ENCODE measurements around the gene DYNLRB1. TPM values are rescaled to one million over a fixed set of nuclear protein-coding genes. Genes with fewer than 3 reads are reported as not detected.

DYNLRB1 gene
- total and polyA plus RNA-seq, 2 donors (not counting 3 experiments of a cell fraction or from before 2014, with no cell fraction given) = 142 to 245 TPM

GRCh38 chr20:34574861-34575260 lies 58.6 kb downstream of the DYNLRB1 start:
- no peak overlapping the region for H3K9ac ChIP-seq (replicated peaks; ENCODE audit: extremely low read depth, insufficient read depth, low read length)
- no peaks in the 10 kb centered on the region for H3K79me2 ChIP-seq (ENCODE audit: control insufficient read depth, insufficient read depth, low read length)
- ChIA-PET POLR2A (no interaction called here), CTCF (interaction anchor here (6.1 kb wide), 1 partner anchor 195 kb away, joined by 92 read pairs; no protein-coding TSS in a partner anchor)
- H3K4me3 ChIP-seq (replicated peaks in 1 of 3; ENCODE audit: insufficient read depth in 1 of 3, low read depth in 1 of 3, low read length in 3 of 3) = no peak overlapping the region
- no peaks in the 10 kb centered on the region for H3K9me3 ChIP-seq (replicated peaks; ENCODE audit: control insufficient read depth, insufficient read depth, low read length)
- H3K9me1 ChIP-seq (replicated peaks; ENCODE audit: control insufficient read depth, extremely low read depth, insufficient read depth, low read length) = no peaks in the 10 kb centered on the region
- no peak overlapping the region for H3K4me2 ChIP-seq (ENCODE audit: insufficient read depth, low read length)
- FAIRE-seq = no peak
- no peaks in the 10 kb centered on the region for H3K36me3 ChIP-seq (ENCODE audit: control insufficient read depth in 2 of 2, extremely low read depth in 1 of 2, insufficient read depth in 2 of 2, low read length in 2 of 2)
- TF ChIP-seq MYC (IDR thresholded peaks at IDR 0.05; ENCODE audit: low read depth, low read length) (no peak), JUN (IDR thresholded peaks at IDR 0.05; ENCODE audit: borderline replicate concordance, insufficient read depth, insufficient read length, low read depth) (no peak), MAX (IDR thresholded peaks at IDR 0.05; ENCODE audit: insufficient read depth, insufficient read length) (no peak), POLR2AphosphoS5 (IDR thresholded peaks at IDR 0.05; ENCODE audit: insufficient read depth, low read depth, low read length) (no peak), GATA2 (IDR thresholded peaks at IDR 0.05; ENCODE audit: insufficient read depth, insufficient read length, low read depth, low read length) (no peak)
- intact Hi-C loops (cut with micrococcal nuclease) (no loop called here), dilution Hi-C loops (cut with MboI; ENCODE audit: extremely low pct_ligation_motif_present, low sequenced_read_pairs) (no loop called here)
- no TSS peak for BruUV-seq (replicated peaks)
- no peak for DNase-seq (ENCODE audit: low read depth, low spot score)
- peaks cover 11% of the 10 kb centered on the region for H3K4me1 ChIP-seq (ENCODE audit: control insufficient read depth, extremely low read depth, insufficient read depth, low read length)
- H3K27me3 ChIP-seq (ENCODE audit: control insufficient read depth in 2 of 2, insufficient read depth in 2 of 2, low read length in 2 of 2) = no peaks in the 10 kb centered on the region
- H3K27ac ChIP-seq (ENCODE audit: insufficient read depth, low read depth, low read length) = no peak overlapping the region
- H2AFZ ChIP-seq (ENCODE audit: low read depth, low read length) = no peak overlapping the region
- no peaks in the 10 kb centered on the region for H4K20me1 ChIP-seq (replicated peaks; ENCODE audit: control insufficient read depth, extremely low read depth, insufficient read depth, low read length)

GRCh38 chr20:34575271-34575670 lies 59.0 kb downstream of the DYNLRB1 start:
- POLR2A ChIA-PET = no interaction called here
- no peak for TF ChIP-seq POLR2A (IDR thresholded peaks at IDR 0.05; ENCODE audit: low read depth, low read length)
- no peaks in the 10 kb centered on the region for H4K20me1 ChIP-seq (replicated peaks; ENCODE audit: control insufficient read depth, extremely low read depth, insufficient read depth, low read length)
- no peaks in the 10 kb centered on the region for H3K9me1 ChIP-seq (replicated peaks; ENCODE audit: control insufficient read depth, extremely low read depth, insufficient read depth, low read length)
- DNase-seq (ENCODE audit: low read depth, low spot score) = no peak
- BruUV-seq (replicated peaks) = no TSS peak
- dilution Hi-C loops (cut with MboI; ENCODE audit: extremely low pct_ligation_motif_present, low sequenced_read_pairs) (no loop called here), intact Hi-C loops (cut with micrococcal nuclease) (no loop called here)
- H3K4me2 ChIP-seq (ENCODE audit: insufficient read depth, low read length) = no peak overlapping the region
- no peak overlapping the region for H3K27ac ChIP-seq (ENCODE audit: insufficient read depth, low read depth, low read length)
- no peak overlapping the region for H2AFZ ChIP-seq (ENCODE audit: low read depth, low read length)
- H3K4me3 ChIP-seq (replicated peaks in 1 of 3; ENCODE audit: insufficient read depth in 1 of 3, low read depth in 1 of 3, low read length in 3 of 3) = no peak overlapping the region
- no peaks in the 10 kb centered on the region for H3K9me3 ChIP-seq (replicated peaks; ENCODE audit: control insufficient read depth, insufficient read depth, low read length)
- FAIRE-seq = no peak
- no peaks in the 10 kb centered on the region for H3K27me3 ChIP-seq (ENCODE audit: control insufficient read depth in 2 of 2, insufficient read depth in 2 of 2, low read length in 2 of 2)
- H3K9ac ChIP-seq (replicated peaks; ENCODE audit: extremely low read depth, insufficient read depth, low read length) = no peak overlapping the region
- H3K79me2 ChIP-seq (ENCODE audit: control insufficient read depth, insufficient read depth, low read length) = no peaks in the 10 kb centered on the region
- peaks cover 11% of the 10 kb centered on the region for H3K4me1 ChIP-seq (ENCODE audit: control insufficient read depth, extremely low read depth, insufficient read depth, low read length)
- CTCF ChIA-PET = interaction anchor here (6.1 kb wide), 1 partner anchor 195 kb away, joined by 92 read pairs; no protein-coding TSS in a partner anchor
- H3K36me3 ChIP-seq (ENCODE audit: control insufficient read depth in 2 of 2, extremely low read depth in 1 of 2, insufficient read depth in 2 of 2, low read length in 2 of 2) = peaks cover 0 to 1% of the 10 kb centered on the region in 2 experiments
